Thyroid gland (tissue), 4 donors: ENCODE data around the gene POC1A. TPM values are rescaled to one million over a fixed set of nuclear protein-coding genes. Genes with fewer than 3 reads are reported as not detected.

ENCODE experiments used
- DNase-seq, 2 donors: peaks; one replicate each; pipeline ENCODE4 v3.0.0-alpha.2; 2019
- H3K27ac ChIP-seq, 3 donors: fragments of 200-600 bp; sonication (generic); 1 replicate in 2 of 3; 2 replicates in 1 of 3; pipeline ENCODE4 v1.5.1; 2016 to 2019; ENCODE audit warnings: mild to moderate bottlenecking in 1 of 3, moderate library complexity in 1 of 3
- H3K27me3 ChIP-seq: fragments of 200-600 bp; sonication (generic); one replicate; pipeline ENCODE4 v1.5.1; 2019
- H3K36me3 ChIP-seq, 2 donors: fragments of 200-600 bp; sonication (generic); one replicate each; pipeline ENCODE4 v1.5.1; 2016 to 2019
- H3K4me1 ChIP-seq, 2 donors: fragments of 200-600 bp; sonication (generic); one replicate each; pipeline ENCODE4 v1.5.1; 2017 to 2019
- H3K4me3 ChIP-seq, 3 donors: fragments of 200-600 bp; sonication (generic); replicated peaks in 1 of 3; 1 replicate in 2 of 3; 2 replicates in 1 of 3; pipeline ENCODE4 v1.5.1; 2016; ENCODE audit warnings: mild to moderate bottlenecking in 1 of 3
- H3K9me3 ChIP-seq: fragments of 200-600 bp; sonication (generic); one replicate; pipeline ENCODE4 v1.5.1; 2017
- POLR2A ChIP-seq, 2 donors: fragments of 450-650 bp; IDR thresholded peaks; one replicate each; pipeline ENCODE4 v1.6.1; 2017; ENCODE audit warnings: antibody characterized with exemption in 2 of 2, mild to moderate bottlenecking in 2 of 2, moderate library complexity in 1 of 2
- WGBS, 2 donors: methylation state at CpG; one replicate each; pipeline ENCODE4 v1.1.5; 2017; 5-methylcytosine and 5-hydroxymethylcytosine counted together
- intact Hi-C: fragments of 100-400 bp; cut with DNase I; formaldehyde crosslinking; loops from one replicate; pipeline ENCODE4 v1.15.1; 2023
- total RNA-seq, 4 donors: library from RNA; depleted of rRNA; stranded (reverse); fragments of >200 nt; gene quantifications; one replicate each; pipeline ENCODE4 v1.2.3, GENCODE V29; 2016
- TF ChIP-seq, protein P1 (sequence below), 6 experiments: fragments of 200-600 bp in 3 of 6; fragments of 450-650 bp in 3 of 6; sonication (generic) in 3 of 6; IDR thresholded peaks; one replicate each; pipeline ENCODE4 v1.5.1; 2016 to 2019; ENCODE audit warnings: antibody characterized with exemption in 6 of 6, mild to moderate bottlenecking in 2 of 6, inconsistent platforms in 1 of 6, moderate library complexity in 1 of 6

Gene POC1A
- total RNA-seq, 4 donors from 2014 or later, result 0.40 to 2.8 (median 1.5) TPM

DNA sequence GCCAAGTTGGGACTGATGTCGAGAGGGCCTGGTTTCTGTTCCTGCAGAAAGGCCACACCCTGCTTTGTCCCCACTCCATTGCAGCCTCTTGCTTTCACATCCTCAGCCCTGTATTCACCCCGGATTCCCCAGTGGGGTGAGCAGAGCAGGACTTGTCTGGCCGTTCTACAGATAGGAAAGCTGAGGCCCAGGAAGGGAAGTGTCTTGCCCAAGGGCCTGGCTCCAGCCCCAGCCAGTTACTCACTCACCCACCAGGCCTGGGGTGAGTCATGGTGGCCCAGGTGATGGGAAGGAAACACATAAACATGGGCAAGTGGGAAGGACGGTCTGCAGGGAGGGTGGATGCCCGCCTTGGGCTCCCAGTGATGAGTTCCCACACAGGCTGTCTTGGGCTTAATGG is 91.7 kb downstream of the POC1A start:
- Histone ChIP-seq H3K27me3 (no peaks in the 10 kb centered on the region), H3K4me1 (peaks cover 0 to 6% of the 10 kb centered on the region in 2 donors), H3K4me3 (no peak overlapping the region), H3K27ac (no peak overlapping the region), H3K36me3 (no peaks in the 10 kb centered on the region), H3K9me3 (no peaks in the 10 kb centered on the region)
- 49 to 81% methylated on average over 5 of the region's 5 CpGs for WGBS, 2 donors
- TF ChIP-seq, protein P1, sequence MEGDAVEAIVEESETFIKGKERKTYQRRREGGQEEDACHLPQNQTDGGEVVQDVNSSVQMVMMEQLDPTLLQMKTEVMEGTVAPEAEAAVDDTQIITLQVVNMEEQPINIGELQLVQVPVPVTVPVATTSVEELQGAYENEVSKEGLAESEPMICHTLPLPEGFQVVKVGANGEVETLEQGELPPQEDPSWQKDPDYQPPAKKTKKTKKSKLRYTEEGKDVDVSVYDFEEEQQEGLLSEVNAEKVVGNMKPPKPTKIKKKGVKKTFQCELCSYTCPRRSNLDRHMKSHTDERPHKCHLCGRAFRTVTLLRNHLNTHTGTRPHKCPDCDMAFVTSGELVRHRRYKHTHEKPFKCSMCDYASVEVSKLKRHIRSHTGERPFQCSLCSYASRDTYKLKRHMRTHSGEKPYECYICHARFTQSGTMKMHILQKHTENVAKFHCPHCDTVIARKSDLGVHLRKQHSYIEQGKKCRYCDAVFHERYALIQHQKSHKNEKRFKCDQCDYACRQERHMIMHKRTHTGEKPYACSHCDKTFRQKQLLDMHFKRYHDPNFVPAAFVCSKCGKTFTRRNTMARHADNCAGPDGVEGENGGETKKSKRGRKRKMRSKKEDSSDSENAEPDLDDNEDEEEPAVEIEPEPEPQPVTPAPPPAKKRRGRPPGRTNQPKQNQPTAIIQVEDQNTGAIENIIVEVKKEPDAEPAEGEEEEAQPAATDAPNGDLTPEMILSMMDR (IDR thresholded peaks at IDR 0.05), result no peak
- no peak for TF ChIP-seq POLR2A (IDR thresholded peaks at IDR 0.05)
- no peak for DNase-seq
- intact Hi-C loops, result loop anchor here (5.0 kb wide), 1 partner anchor 60 kb away; no protein-coding TSS in a partner anchor

DNA sequence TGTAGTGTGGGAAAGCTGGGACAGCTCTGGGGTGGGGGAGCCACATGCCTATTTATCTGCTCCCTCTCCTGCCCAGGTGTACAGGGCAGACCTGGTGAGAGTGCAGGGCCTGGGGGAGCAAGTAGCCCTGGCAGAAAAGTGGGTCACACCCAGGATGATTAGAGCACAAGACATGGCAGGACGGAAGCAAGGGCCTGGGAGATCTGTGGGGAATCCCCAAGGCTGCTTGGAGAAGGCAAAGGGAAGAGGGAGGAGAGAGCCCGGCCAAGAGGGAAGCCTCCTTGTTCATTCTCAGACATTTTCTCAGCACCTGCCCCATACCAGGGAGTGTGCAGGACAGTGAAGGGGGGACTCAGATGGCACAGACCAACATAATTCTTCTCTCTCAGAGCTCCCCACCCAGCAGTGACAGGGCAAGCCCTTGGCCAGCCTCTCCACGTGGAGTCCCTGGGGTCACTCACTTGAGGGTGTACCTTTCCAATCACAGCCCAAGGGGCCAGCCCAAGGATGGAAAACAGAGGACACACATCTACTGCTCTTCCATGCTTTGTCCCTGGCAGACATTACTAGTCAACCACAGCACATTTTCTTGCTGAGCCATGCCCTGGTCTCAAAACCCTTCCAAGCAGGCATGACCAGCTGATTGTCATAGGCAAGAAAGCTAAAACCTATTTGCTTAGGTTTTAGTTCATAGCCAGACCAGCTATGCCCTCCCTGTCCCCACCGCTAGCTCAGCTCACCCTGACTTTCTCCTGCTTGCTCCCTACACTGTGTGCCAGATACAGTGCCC is 92.9 kb downstream of the POC1A start:
- Histone ChIP-seq H3K36me3 (no peaks in the 10 kb centered on the region), H3K4me3 (no peak overlapping the region), H3K9me3 (no peaks in the 10 kb centered on the region), H3K27me3 (no peaks in the 10 kb centered on the region), H3K4me1 (peaks cover 0 to 10% of the 10 kb centered on the region in 2 donors), H3K27ac (no peak overlapping the region)
- intact Hi-C loops, result loop anchor here (5.0 kb wide), 1 partner anchor 59 kb away; no protein-coding TSS in a partner anchor
- no peak for DNase-seq
- 86% methylated on average over 2 to 4 of the region's 4 CpGs for WGBS, 2 donors
- TF ChIP-seq, protein P1 (IDR thresholded peaks at IDR 0.05), result no peak
- no peak for TF ChIP-seq POLR2A (IDR thresholded peaks at IDR 0.05)

DNA sequence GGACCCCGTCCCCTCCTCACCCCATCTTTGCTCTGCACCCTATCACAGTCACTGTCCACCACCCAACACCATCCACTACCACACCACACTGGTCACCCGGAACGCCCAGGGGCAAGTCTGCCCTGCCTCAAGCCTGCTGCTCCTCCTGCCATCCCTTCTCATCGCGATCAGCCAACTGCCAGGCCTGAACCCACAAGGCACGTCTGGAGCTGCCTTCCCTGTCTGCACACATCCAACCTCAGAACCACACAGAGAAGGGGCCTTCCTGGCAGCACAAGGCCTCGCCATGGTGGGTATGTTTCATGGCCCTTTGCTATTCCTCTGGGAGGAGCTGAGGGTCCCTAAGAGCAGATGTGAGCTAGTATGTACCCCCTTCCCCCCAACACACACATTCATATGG is 94.4 kb downstream of the POC1A start:
- no peak overlapping the region for H3K4me3 ChIP-seq
- H3K4me1 ChIP-seq, result peaks cover 10 to 18% of the 10 kb centered on the region in 2 donors
- H3K27ac ChIP-seq, result no peak overlapping the region
- TF ChIP-seq, protein P1 (IDR thresholded peaks at IDR 0.05), result no peak
- no peak for TF ChIP-seq POLR2A (IDR thresholded peaks at IDR 0.05)
- no peaks in the 10 kb centered on the region for H3K27me3 ChIP-seq
- no peaks in the 10 kb centered on the region for H3K9me3 ChIP-seq
- intact Hi-C loops, result loop anchor here (5.0 kb wide), 2 partner anchors 57 to 117 kb away; partner anchors contain the start of genes PARP3 and RRP9
- 93 to 94% methylated on average over 7 of the region's 7 CpGs for WGBS, 2 donors
- no peaks in the 10 kb centered on the region for H3K36me3 ChIP-seq
- no peak for DNase-seq

DNA sequence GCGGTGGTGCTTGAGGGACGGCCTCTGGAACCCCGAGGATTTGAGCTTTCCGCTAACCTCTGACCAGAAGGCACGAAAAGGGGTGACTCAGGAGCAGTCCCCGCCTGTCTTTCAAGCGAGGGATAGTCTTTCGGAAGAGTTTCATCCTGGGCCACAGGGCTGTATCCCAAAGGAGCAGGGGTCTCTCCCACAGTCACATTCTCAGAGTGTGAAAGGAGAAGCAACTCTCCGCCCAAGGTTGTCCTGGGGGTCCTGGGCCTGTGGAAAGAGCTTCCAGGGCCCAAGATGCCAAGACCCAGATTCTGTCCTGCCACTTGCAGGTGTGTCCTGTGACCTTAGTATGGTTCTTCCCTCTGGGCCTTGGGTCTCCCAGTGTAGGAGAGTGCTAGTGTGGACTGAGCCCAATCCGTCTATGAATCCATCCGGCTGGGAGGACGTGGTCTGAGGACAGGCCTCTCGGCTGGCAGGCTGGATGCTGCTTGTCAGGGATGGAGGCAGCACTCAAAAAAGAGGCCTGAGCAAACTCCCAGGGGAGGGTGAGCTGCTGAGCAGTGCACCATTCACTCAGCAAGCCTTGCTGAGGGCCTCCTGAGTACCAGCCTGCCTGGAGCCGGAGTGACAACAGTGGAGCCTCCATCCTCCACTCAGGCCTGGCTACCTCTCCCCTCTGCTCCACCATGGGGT is 96.3 kb downstream of the POC1A start:
- Histone ChIP-seq H3K36me3 (peaks cover 0 to 4% of the 10 kb centered on the region in 2 donors), H3K27me3 (no peaks in the 10 kb centered on the region), H3K9me3 (no peaks in the 10 kb centered on the region), H3K4me1 (peaks cover 28 to 31% of the 10 kb centered on the region in 2 donors), H3K4me3 (peak overlapping the region in 1 of 3 donors; percentile 55), H3K27ac (peak overlapping the region in 1 of 3 donors; percentile 46)
- TF ChIP-seq, protein P1 (IDR thresholded peaks at IDR 0.05), result no peak
- no peak for TF ChIP-seq POLR2A (IDR thresholded peaks at IDR 0.05)
- intact Hi-C loops, result loop anchor here (5.0 kb wide), 1 partner anchor 116 kb away; the partner anchor contains the start of genes PARP3 and RRP9
- 79 to 84% methylated on average over 11 to 13 of the region's 14 CpGs for WGBS, 2 donors
- no peak for DNase-seq
